Middle frontal gyrus (tissue), 1 donor: ENCODE results near the gene MKNK2.
"Not testable (repeated sequence)": the region's sequence is repeated elsewhere in the genome, so short reads cannot be mapped to it uniquely, and the experiment has no call there.

ENCODE experiments used
- DNase-seq: peaks from one replicate; pipeline ENCODE4 v3.0.0-alpha.2; 2015; ENCODE audit warnings: low spot score; ENCODE audit errors: extremely low spot score

MKNK2 gene

DNA sequence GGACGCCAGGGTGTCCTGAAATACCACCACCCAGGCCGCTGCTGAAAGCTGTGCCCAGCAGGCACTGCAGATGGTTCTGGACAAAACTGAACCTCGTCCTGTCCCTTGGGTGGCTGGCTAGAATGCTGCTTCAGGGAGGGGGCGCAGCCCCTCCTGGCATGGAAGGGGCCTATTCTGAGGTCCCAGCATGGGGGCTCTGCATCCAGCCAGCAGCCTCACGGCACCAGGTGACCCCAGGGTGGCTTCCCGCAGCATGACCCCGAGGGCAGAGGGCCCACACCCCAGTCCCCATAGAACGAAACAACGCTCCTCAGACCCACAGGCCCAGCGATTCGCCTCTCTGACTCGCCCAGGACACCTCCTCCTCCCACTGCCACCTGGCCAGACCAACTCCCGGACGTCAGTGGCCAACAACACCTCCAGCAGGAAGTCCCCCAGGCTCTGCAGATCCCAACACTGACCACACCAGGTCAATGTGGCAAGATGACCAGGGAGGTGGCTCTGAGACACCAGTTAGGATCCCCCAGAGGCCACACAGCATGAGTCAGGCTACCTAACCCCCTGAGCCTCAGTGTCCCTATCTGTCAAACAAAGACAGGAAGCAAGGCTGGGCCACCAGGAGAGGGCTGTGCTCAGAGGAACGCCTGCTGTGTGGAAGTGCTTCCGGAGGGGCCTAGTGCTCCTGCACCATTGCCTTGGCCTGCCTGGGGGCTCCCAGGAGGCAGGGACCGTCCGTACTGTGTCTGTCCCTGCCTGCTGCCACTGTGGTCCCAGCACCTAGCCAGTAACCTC lies 6.1 kb downstream of the MKNK2 start:
- DNase-seq, result no peak

DNA sequence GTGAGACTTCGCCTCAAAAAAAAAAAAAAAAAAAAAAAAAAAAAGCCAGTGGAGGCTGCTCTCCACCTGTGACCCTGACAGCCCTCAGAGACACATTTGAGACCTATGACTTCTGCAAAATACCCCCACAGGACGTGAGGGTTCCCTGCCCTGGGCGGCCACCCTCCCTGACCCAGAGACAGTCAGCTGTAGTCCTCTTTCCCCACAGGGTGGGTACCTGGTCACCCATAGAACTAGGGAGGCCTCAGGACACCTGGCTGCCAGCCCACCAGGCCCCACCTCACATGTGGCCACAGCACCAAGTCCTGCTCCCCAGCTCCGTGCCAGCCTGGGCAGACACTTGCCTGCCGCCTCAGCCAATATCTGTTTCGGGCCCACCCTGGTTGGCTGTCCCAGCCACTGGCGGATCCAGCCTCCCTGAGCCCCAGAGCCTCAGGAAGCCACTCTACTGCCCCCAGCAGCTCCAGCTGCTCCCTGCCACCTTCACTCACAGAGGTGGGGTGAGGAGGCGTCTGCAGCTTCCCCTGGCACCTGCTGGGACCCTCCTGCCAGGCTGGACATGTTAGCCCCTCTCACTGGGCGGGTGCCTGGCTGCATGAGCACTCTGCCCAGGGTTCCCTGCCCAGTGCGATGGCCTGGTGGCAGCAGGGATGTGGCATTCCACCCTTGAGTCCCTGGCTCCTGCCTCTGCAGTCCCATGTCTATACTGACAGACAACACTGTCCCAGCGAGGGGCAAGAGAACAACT lies 6.9 kb downstream of the MKNK2 start:
- no peak for DNase-seq

DNA sequence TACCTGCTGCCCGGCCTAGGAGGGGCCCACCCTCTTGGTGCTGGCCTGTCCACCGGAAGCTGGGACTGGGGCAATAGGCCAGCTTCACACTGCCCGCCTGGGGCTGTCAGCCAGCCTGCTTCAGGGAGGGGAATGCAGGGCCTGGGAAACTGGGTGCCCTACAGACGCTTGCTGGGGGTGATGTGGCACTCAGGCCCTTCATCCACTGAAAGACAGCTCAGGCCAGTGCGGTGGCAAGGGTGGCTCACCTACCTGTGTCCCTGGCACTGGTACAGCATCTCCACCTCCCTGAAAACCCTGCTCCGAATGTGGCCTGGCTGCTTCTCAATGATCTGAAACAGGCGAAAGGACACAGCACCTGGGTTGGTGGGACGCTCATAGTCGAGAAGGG lies 7.8 kb downstream of the MKNK2 start:
- no peak for DNase-seq

DNA sequence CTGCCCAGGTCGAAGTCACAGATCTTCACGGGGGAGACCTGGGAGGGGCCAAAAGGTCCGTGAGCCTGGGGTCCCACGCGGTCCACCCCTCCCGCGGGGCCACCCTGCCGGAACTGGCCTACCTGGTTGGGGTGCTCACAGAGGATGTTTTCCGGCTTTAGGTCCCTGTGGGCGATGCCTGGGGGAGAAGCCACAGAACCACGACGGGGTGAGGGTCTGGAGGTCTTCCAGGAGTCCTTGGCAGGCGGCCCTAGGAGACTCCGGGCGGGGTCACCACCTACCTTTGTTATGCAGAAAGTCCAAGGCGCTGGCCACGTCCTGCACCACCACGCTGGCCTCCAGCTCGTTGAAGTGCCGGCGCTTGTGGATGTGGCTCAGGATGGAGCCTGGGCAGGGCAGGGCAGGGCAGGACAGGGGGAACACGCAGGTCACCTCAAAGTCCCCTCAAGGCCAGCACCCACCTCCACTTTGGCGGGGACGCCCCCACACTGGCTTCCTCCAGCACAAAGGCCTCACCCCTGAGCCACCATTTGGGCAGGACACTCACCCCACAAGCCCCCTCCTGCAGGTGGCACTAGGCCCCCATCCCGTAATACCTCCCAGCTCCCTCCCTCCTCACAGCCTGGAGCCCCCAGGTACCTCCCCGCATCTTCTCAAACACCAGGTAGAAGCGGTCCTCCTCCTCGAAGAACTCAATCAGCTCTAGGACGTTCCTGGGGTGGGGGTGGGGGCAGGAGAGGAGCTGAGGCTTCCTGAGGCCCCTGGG lies 8.4 kb downstream of the MKNK2 start:
- DNase-seq, result no peak

DNA sequence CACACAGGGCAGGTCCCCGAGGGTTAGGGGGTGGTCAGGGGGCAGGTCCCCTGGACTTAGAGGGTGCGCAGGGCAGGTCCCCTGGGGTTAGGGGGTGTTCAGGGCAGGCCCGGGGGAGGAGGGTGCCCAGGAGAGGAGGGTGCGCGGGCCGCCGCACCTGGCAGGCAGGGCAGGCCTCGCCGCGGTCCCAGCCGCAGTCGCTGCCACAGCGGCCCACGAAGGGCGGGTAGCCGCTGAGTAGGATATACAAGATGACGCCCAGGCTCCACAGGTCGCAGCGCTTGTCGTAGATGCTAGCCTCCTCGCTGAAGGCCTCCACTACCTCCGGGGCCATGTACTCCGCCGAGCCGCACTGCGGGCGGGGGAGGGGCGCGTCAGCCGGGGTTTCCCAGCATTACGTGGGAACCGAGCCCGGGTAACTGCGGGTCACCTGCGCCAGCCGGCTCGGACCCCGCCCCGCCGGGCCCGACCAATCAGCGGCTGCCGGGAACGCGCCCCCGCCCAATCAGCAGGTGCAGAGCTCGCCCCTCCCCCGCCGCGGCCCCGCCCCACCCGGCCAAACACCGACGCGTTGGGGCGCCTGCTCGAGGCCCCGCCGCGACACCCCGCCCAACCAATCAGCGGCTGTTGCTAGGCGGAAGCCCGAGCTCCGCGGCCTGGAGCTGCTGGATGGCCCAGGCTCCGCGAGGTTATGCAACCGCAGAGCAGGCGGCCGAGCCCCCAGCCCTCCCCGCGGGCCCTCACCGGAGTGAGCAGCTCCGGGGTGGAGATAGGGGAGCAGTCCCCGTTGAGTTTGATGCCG lies 9.2 kb downstream of the MKNK2 start:
- DNase-seq, result peak; percentile 89

DNA sequence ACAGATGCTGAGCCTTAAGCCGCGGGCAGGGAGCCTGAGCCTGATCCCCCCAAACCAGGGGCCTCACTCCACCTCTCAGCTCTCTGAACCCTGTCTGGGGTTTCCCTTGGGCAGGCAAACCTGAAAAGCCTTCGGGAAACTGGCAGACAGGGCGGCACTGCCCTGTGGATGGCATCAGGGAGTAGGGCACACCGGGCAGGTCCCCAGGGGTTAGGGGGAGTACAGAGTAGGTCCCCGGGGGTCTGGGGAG lies 9.7 kb downstream of the MKNK2 start:
- no peak for DNase-seq

DNA sequence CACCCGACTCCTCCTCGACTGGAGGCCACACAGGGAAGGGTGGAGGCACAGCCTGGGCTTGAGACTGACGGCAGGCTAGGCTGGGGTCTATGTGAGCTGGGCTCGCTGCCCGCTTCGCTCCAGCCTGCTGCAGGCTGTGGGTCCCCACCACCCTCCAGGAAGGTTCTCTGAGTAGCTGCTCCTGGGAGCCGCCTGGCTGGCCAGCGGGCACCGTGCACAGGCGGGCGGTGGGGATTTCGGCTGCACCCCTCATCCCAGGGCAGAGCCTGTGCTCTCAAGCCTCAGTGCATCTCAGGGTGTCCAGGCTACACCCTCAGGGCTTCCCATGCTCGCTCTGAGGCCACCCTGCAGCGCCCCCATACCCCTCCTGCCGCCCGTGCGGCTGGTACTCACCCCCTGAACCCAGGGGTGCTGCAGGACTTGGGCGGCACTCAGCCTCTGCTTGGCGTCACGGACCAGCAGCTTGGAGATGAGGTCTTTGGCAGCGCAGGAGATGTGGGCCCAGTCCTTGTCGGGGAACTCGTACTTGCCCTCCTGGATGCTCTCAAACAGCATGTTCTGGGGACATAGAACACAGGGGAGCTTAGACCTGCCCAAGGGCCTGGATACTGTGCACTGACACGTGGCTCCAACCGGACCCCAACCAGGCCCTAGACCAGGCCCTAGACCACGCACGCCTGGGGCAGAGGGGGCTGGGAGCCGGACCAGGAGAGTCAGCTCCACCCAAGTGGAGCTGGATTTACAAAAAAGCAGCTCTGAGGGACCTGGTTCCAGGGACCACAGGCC lies 10.2 kb downstream of the MKNK2 start:
- DNase-seq, result no peak

DNA sequence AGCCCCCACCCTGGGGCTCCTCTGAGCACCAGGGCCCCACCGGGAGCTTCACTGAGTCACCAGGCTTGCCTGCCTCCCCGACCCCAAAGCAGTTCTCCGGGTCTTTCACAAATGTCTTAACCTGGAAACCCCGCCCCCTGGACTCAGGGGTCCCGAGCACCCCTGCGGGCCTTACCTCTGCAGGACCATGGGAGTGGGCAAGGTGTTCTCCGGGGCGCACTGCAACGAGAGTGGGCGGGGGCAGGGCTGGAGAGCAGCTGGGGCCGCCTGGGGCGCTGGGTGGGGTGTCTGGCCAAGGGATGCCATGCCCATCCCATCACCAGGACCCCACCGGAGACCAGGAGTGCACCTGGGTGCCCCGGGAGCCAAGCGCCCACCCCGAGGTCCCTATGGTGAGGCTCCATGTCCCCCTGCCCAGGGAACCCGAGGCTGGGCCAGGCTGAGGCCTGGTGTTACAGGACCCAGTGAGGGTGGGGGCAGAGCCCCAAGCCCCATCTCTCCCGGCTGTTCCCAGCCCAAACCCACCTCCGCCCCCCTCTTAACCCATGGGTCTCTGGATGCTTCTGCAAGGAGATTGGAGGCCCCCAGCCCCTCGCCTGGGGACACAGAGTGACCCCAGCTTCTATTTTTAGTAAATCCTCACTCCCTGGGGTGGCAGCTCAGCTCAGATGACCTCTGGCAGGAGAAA lies 10.9 kb downstream of the MKNK2 start:
- DNase-seq, result no peak

DNA sequence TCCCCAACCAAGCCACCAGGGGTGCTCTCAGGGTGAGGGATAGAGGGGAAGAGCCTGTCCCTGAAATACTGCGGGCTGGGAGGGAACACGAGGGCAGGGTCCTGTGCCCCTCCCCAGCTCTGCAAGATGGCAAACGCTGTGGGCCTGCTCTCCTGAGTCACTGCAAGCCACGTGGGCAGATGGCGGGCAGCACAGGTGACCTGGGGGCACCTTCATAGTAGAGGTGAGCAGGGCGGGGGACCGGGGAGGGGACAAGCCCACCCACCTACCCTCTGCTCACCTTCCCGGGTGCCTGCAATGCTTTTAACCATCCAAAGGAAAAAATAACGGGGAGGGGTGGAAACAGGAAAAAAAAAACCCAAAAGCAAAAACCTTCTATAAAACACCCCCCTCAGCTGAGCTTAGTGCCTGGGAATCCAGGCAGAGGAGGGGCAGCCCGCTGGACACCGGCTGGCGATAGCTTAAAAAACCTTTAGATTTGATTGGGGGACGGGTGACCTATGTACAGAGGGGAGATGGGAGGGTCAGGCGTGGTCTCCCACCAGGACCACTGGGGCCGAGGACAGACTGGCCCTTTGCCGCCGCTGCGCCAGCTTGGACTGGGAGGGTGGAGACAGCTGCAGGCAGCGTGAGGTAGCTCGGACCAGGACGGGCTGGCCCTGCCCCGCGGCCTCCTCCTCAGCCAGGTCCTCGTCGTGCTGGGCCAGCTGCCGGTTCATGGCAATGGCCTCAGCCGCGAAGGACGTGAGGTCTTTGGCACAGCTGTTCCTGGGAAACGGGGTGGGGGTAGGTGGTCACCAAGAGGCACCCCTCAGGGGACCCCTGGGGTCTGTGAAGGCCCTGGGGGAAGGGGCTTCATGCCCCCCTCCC lies 11.7 kb downstream of the MKNK2 start:
- no peak for DNase-seq

DNA sequence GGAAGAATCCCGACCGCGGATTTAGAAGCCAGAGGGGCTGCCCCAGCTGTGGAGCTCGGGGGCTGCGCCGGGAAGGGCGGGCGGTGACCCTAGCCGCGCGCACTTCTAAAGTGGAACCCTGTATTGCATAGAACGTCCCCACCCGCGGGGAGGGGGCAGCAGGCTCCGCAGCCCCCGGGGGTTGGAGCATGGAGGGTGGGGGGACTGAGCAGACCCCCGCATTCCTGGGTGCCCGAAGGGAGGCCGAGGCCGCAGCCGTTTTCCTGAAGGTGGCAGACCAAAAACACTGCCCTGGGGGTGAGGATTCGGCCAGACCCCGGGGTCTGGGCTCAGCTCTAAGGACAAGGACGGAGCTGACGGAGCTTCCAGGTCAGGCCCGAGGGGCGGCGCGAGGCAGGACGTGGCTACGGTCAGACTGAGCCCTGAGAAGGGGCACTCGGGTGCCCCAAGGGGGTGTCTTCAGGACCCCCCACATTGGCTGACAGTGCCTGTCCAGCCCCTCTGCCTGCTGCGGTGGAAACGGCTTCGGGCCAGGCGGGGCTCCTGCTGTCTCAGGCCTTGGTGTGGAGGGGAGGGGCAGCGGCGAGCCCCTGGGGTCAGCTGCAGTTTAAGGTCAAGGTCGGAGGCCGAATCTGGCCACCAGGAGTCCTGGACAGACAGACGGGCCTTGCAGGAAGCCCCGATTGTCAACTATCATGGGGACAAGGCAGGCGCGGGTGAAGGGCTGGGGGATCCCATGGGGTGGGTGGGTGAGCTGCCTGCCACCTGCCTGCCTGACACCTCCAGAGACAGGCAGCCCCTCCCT lies 12.6 kb downstream of the MKNK2 start:
- no peak for DNase-seq

DNA sequence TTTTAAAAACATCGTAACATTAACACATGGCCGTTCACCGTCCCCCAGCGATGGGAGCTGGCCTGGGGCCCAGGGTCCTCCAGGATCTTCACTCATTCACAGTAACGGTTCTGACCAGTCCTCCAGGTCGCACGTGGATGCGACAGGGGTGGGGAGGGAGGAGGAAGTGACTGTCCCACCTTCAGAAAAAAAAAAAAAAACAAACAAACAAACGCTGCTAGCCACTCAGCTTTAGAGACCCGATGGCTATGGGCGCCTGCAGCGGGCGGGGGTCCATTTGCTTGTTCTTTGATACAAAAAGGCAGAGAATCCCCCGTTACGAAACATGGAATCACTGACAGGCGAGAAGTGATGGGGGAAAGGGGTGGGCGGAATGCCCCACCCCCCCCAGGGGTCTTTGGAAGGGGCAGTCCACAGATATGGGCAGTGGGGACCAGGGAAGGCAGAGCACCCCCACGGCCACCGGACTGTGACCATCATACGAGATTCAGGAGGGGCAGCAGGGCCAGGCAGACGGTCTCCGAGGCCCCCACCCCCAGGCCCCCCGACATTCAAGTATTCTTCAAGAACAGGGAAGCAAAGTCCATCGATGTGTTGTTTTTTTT lies 13.3 kb downstream of the MKNK2 start:
- no peak for DNase-seq

DNA sequence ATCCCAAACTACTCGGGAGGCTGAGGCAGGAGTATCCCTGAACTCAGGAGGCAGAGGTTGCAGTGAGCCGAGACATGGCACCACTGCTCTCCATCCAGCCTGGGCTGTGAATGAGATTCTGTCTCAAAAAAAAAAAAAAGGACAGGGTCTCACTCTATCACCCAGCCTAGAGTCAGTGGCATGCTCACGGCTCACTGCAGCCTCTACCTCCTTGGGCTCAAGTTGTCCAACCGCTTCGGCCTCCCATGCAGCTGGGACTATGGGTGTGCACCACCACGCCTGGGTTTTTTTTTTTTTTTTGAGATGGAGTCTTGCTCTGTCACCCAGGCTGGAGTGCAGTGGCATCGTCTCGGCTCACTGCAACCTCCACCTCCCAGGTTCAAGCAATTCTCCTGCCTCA lies 14.6 kb downstream of the MKNK2 start:
- DNase-seq, result no peak

DNA sequence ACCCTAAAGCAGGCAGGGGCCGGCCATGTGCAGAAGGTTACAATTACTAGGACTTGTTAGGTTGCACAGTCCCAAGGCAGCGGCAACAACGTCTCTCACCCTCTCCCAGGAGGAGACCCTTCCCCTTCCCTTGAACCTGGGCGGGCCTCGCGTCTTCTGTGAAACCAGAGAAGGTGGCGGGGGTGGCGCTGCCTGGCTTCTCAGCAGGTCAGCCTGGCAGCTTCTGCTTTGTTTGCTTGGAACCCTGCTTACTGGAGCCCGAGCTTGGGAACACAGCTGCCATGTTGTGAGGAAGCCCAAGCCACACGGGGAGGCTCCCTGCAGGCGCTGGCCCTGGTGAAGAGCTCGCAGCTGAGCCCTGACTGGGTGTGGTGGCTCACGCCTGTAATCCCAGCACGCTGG lies 15.5 kb downstream of the MKNK2 start:
- DNase-seq, result no peak

DNA sequence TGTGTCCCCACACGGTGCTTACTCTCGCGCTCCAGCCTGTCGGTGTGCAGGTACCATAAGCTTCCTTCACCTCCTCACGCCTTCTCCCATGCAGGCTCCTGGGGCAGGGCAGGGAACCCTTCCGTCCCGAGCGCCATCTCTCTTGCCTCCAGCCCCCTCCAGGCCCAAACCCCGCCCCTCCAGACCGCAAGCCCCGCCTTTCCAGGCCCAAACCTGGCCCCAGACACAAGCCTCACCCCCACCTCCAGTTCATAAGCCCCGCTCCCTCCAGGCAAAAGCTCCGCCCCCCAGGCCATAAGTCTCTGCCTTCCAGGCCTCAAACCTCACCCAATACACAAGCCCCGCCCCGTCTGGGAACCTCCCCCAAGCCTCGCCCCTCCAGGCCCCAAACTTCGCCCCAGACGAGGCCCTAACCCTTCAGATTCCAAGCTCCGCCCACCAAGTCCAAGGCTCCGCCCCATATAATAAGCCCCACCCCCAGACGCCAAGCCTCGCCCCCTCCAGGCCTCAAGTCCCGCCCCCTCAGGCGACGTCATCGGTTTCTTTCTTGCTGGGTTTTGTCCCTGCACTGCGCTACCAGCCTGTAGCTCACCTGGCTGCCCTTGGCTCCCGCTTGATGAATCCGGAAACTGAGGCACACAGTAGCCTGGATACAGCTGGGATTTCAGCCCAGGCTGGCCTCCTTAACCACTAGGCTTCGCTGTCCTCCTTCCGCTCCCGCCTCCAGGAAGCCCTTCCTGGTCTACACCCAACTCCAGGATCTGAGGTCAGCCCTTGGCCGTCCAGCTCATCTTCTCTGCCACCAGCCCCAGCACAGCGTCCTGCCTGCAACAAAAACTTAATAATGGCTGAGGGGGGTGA lies 16.1 kb downstream of the MKNK2 start:
- DNase-seq, result no peak

DNA sequence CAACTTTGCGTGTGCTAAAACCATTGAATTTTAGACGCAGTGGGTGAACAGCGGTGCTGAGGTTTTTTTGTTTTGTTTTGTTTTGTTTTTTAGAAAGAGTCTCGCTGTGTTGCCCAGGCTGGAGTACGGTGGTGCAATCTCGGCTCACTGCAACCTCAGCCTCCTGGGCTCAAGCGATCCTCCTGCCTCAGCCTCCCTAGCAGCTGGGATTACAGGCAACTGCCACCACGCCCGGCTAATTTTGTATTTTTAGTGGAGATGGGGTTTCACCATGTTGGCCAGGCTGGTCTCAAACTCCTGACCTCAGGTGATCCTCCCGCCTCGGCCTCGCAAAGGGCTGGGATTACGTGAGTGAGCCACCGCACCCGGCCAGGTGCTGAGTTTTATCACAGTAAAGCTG lies 16.8 kb downstream of the MKNK2 start:
- not testable (repeated sequence) for DNase-seq

DNA sequence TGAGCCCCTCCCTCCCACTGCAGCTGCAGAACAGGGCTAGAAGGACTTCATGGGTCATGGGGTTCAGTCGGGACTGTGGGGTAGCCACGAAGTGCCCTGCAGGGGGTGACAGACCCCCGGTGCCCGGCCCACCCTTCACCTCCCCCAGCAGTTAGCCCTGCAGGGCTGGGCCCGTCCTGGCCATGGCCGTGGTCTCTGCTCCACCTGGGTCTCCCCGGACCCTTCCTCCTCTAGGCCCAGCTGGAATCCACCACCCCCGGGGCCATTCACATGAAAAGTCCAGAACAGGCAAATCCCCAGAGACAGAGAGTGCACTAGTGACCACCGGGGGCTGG lies 17.3 kb downstream of the MKNK2 start:
- no peak for DNase-seq

DNA sequence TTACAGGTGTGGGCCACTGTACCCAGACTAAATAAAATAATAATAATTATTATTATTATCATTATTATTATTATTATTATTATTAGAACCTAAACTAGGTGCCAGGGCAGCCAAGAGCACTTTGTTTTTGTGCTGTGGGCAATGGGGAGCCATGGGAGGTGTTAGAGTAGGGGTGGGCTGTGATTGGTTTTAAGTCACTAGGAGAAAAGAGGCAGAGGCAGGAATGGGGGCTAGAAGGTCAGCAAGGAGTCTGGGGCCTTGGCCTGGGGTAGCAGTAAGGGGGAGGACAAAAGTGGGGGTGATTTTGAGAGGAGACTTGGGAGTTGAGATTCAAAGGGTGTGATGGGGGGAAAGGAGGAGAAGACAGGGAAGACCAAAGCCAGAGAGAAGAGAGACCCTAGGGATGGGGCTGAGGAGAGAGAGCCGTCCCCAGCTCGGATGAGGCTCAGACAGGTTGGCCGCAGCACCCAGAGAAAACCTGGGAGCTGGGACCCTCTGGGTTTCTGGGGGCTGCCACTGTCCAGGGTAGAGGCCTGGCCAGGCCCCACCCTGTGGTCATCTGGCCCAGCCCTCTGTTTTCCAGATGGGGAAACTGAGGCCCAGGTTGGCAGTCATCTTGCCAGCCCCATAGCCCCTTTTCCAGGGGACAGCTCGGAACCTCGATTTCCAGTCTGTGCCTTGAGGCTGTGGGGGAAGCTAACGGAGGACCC lies 17.8 kb downstream of the MKNK2 start:
- no peak for DNase-seq
